ENCODE results near the gene INSRR.

Gene INSRR

GRCh38 chr1:156804026-156804425 lies 54.9 kb downstream of the INSRR start:
- DNase-seq = no peak

DNA sequence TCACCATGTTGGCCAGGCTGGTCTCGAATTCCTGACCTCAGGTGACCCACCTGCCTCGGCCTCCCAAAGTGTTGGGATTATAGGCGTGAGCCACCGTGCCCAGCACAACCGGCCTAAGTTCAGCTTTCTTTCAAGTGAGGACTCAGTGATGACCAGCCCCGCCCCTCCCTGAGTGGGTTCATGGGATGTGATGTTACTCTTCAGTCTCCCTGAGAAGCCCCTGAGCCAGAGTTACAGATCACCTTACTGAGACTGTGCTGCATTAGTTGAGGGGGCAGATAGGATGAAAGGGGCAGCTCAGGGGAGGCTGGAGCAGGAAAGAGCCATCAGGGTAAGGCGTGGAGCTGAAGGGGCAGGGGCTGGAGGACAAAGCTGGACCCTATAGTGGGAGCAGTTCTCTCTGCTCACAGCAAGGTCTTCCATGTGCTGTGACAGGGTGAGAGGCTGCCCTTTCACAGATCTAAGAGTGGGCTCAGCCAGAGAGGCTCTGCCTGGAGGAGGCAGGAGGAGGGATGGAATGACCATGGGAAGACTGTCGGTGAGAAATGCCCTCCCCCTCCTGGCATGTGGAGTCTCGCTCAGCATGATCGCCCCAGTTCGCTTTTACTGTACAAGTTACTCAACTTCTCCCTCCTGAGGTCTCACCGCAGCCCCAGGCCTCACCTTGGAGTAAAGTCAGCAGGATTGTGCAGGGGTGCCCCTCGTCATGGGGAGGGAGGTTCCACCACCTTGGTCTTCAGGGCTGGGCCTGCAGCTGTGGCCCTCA lies 55.6 kb downstream of the INSRR start:
- no peak for DNase-seq

DNA sequence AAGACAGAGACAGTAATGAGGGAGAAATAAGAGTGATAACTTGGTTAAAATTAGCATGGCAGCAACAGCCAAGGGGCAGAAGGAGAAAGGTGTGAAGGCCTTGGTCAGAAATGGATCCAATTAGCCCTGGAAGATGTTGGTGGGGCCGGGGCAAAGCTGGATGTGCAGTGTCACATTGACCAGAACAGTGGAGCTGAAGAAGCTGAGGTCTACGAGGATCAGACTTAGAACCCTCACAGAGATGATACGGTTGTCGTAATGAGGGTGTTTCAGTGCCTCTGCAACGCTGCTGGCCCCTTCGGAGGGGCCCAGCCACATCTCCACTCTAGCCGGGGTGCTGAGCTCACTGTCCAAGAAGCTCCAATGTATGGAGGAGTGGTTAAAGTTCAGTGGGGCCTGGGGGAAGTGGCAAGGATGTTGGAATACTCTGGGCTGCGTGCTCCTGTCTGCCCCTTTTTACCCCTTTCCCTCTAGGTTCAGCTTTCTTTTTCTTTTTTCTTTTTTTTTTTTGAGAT lies 56.4 kb downstream of the INSRR start:
- no peak for DNase-seq

GRCh38 chr1:156801409-156802121 lies 57.4 kb downstream of the INSRR start:
- no peak for DNase-seq

- DNase-seq = no peak
Observed at GRCh38 chr1:156797212-156797871, 61.6 kb downstream of the INSRR start.

- no peak for DNase-seq
Observed at GRCh38 chr1:156796340-156797097, 62.4 kb downstream of the INSRR start.

- DNase-seq = no peak
Observed at GRCh38 chr1:156795787-156796186, 63.1 kb downstream of the INSRR start.

- DNase-seq = no peak
Observed at GRCh38 chr1:156795374-156795733, 63.6 kb downstream of the INSRR start.

DNA sequence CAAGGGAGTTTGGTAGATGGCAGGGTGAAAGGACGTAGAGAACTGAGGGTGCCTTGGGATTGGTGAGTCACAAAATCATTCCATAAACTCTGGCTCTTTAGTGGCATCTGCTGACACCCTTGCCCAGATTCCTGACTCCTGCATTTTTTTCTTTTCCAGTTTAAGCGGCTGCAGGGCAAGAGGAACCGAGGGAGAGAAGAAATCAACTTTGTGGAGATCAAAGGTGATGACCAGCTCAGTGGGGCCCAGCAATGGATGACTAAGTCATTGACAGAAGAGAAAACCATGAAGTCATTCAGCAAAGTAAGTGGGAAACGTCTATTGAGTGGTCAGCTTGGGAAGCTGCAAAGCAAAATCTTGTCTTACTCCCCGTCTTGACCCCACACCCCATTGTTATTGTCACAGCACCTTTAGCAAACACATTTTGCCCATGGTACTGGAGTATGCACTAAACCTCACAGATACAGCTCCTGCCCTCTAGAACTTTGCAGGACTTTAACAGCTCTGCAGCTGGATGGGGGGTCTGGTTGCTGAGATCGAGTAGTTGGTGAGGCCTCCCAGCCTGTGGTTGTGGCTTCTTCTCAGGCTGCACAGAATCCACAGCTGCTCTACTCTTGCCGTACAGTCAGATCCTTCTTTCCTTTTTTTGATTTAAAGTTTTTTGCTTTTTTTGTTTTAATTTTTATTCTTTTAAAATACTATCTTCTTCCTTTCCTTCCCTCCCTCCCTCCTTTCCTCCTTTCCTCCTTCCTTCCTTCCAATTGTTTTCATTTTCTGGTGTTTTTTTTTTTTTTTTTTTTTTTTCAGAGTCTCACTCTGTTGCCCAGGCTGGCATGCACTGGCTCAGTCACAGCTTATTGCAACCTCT lies 64.2 kb downstream of the INSRR start:
- DNase-seq = no peak

All from cerebellar nuclear complex (tissue), 1 donor.